ENCODE measurements around the gene VWA5B2.
A peak's percentile ranks its signal among the peaks of the same experiment; 100 is the strongest.

Gene VWA5B2

DNA sequence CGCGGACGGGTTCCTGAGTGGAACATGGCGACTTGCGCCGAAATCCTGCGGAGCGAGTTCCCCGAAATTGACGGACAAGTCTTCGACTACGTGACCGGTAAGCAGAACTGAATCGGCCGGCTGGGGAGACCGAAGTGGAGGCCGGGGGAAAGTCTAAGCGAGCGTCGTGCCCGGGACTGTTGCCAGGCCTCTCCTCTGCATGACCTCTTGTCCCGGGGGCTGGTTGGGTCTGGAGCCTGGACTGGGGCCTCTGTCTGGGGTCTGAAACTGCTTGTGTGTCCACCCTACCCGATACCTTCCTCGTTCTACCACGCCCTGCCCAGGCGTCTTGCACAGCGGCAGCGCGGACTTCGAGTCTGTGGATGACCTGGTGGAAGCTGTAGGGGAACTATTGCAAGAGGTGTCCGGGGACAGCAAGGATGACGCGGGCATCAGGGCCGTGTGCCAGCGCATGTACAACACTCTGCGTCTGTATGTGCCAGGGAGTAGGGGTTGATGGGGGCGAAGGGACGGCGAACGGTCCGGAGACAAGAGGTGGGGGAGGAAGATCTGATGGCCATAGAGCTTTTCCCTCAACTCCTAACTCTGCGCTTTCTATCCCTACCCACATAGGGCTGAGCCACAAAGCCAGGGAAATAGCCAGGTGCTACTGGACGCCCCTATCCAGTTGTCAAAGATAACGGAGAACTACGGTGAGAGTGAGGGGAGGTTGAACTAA, 43.0 kb upstream of the VWA5B2 start, which contains the start of gene ABCF3:
ABCF3 (plus strand) TSS at position 16 of the 718 bp plus-strand sequence; CDS start at position 25, 9 bp downstream.
- TF ChIP-seq, protein P1, sequence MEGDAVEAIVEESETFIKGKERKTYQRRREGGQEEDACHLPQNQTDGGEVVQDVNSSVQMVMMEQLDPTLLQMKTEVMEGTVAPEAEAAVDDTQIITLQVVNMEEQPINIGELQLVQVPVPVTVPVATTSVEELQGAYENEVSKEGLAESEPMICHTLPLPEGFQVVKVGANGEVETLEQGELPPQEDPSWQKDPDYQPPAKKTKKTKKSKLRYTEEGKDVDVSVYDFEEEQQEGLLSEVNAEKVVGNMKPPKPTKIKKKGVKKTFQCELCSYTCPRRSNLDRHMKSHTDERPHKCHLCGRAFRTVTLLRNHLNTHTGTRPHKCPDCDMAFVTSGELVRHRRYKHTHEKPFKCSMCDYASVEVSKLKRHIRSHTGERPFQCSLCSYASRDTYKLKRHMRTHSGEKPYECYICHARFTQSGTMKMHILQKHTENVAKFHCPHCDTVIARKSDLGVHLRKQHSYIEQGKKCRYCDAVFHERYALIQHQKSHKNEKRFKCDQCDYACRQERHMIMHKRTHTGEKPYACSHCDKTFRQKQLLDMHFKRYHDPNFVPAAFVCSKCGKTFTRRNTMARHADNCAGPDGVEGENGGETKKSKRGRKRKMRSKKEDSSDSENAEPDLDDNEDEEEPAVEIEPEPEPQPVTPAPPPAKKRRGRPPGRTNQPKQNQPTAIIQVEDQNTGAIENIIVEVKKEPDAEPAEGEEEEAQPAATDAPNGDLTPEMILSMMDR (conservative IDR thresholded peaks at IDR 0.05; ENCODE audit: low read length), result no peak
- H3K4me3 ChIP-seq (ENCODE audit: low read length), result peak within 1 kb of the TSS; percentile 99
- peak; percentile 58 for DNase-seq (ENCODE audit: low read depth)

DNA sequence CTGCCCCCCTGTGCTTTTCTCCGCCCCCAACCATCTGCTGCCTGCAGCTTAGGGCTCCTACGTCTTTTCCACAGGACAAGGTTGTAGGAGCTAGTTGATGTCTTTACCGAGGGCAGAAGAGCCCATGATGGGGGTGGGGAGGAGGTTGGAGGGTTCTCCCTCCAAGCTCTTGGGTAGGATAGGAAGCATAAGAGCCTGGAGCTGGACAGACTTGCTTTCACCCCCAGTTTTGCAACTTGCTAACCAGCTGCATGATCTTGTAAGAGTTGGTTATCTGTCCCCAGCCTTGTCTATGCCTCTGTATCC, 42.5 kb upstream of the VWA5B2 start:
- peak overlapping the region; percentile 99 for H3K4me3 ChIP-seq (ENCODE audit: low read length)
- DNase-seq (ENCODE audit: low read depth), result no peak
- TF ChIP-seq, protein P1 (conservative IDR thresholded peaks at IDR 0.05; ENCODE audit: low read length), result no peak

DNA sequence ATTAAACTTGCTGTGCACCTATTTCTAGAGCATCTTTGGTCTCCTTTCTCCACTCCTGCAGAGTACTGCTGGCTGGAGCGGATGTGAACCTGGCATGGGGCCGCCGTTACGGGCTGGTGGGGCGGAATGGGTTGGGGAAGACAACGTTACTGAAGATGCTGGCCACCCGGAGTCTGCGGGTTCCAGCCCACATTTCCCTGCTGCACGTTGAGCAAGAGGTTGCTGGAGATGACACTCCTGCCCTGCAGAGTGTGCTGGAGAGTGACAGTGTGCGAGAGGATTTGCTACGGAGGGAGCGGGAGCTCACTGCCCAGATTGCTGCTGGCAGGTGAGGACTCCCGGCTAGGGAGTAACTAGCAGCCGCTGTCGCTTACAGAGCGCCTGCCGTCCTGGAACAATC, 41.3 kb upstream of the VWA5B2 start:
- TF ChIP-seq, protein P1 (conservative IDR thresholded peaks at IDR 0.05; ENCODE audit: low read length), result no peak
- no peak for DNase-seq (ENCODE audit: low read depth)
- no peak overlapping the region for H3K4me3 ChIP-seq (ENCODE audit: low read length)

DNA sequence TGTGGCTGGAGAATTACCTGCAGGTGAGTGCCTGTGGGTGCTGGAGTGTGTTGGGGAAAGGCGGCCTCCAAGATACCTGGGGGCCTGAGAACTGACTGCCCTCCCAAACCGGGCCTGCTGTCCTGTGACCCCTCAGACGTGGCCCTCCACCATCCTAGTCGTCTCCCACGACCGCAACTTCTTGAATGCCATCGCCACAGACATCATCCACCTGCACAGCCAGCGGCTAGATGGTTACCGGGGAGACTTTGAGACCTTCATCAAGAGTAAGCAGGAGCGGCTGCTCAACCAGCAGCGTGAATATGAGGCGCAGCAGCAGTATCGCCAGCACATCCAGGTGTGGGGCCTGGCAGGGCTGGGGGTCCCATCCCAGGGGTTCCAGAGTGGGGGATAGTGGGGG, 40.0 kb upstream of the VWA5B2 start:
- H3K4me3 ChIP-seq (ENCODE audit: low read length), result no peak overlapping the region
- TF ChIP-seq, protein P1 (conservative IDR thresholded peaks at IDR 0.05; ENCODE audit: low read length), result no peak
- no peak for DNase-seq (ENCODE audit: low read depth)

DNA sequence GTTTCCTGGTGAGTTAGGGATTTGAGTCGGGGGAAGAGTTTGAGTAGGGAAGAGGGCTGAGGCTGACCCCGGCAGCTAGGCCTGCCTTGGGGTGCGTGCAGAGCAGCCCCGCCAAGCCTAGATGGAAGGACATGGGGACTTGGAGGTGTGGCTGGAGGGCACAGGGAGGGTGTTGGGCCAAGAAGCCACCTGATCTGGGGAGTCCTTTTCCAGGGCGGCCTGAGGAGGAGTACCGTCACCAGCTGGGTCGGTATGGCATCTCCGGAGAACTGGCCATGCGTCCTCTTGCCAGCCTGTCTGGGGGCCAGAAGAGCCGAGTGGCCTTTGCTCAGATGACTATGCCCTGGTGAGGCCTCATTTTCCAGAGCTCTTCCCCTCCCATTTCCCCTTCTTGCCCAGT, 36.5 kb upstream of the VWA5B2 start:
- no peak for DNase-seq (ENCODE audit: low read depth)
- TF ChIP-seq, protein P1 (conservative IDR thresholded peaks at IDR 0.05; ENCODE audit: low read length), result no peak
- H3K4me3 ChIP-seq (ENCODE audit: low read length), result no peak overlapping the region

DNA sequence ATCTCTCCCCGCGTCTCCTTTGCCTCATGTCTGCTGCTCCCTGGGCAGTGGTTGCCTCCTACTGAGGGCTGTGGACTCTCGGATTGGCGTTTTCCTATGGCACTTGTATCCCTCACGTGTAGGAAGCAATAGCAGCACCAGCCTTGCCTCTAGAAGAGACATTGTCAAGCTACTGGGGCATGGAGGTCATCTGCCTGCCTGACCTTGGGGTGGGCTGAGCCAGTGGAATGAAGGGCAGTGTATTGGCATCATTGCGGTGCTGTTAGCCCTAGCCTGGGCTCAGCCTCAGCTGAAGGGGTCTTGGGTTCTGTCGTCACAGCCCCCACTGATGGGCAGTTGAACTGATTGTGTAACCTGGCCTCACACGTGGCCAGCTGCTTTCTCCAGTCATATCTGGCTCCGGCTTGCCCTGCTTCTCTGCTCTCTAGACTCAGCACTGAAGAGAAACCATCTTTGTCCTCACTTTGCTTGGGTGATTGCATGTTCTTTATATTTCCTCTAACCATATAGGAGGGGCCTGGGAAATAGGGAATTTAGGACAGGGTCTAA, 35.3 kb upstream of the VWA5B2 start:
- TF ChIP-seq, protein P1 (conservative IDR thresholded peaks at IDR 0.05; ENCODE audit: low read length), result no peak
- no peak for DNase-seq (ENCODE audit: low read depth)
- H3K4me3 ChIP-seq (ENCODE audit: low read length), result no peak overlapping the region

DNA sequence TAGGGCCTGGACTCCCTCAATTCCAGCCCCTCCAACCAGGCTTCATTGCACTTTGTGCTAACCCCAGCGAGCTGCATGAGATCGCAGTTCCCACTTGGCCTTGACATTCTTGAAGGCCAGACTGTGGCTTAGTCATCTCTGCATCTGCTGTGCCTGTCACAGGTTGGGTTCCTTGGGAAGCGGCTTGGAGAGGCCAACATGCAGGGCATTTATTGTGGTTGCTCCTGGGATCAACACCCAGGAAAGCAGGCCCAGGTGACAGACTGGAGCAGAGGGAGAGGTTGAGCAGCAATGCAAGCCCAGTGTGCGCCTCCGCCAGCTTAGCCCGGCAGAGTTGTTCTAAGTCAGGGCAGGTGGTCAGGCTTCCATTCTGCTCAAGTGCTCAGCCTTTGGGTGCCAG, 32.8 kb upstream of the VWA5B2 start:
- no peak for DNase-seq (ENCODE audit: low read depth)
- H3K4me3 ChIP-seq (ENCODE audit: low read length), result no peak overlapping the region
- TF ChIP-seq, protein P1 (conservative IDR thresholded peaks at IDR 0.05; ENCODE audit: low read length), result no peak
